GM19240 (cell line): Measurements from ENCODE around the gene TSPAN15.

Experiments used
- DNase-seq: peaks from one replicate; pipeline ENCODE4 v3.0.0; 2011; ENCODE audit warnings: low spot score; ENCODE audit not compliant: insufficient read length

TSPAN15 gene

DNA sequence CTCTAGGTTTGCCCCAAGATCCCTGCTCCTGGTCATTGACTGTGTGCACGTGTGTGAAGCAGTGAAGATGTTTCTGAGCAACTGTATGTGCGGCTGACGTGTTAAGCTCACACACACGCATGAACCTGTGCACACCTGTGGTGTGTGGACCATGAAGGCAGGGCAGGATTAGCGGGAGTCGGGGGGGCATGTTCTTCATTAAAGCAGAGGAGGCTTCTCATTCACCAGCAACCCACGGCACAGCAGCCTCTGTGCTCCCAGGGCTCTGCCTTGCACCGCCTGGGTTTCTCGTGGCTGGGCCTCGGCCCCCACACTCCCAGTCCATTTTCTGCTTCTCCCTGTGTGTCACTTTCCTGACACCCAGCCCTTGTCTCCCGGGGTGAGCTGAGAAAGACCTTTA is 33.7 kb upstream of the TSPAN15 start:
- no peak for DNase-seq

DNA sequence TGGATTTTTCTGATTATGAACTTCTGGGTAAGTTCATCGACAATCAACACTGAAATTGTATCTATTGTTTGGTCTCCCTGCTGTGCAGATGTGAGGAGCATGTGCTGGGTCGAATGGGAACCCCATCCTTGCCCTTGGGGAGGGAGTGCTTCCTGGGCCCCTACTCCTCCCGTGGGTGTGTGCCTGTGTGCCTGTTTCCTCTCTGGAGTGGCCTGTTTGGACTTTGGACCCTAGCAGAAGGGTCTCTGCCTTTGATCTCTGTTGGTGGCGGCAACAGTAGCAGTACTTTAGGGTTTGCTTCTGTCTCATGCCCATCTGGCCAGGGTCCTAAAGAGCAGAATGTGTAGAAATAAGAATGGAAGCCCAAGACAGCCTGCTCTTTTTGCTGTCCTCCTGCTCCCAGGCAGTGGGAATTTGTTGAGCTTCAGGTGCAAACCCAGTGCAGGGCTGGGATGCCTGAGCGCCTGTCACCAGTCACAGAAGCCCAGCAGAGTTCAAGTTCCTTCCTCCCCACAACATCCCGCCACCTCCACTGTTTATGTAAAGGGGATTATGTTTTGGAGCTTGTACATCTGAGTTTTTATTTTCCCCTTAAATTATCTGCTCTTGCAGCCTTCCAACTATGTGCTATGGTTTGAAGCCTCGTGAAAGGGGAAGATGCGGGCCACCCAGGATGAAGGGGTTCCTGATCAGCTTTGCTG is 33.1 kb upstream of the TSPAN15 start:
- DNase-seq = no peak

DNA sequence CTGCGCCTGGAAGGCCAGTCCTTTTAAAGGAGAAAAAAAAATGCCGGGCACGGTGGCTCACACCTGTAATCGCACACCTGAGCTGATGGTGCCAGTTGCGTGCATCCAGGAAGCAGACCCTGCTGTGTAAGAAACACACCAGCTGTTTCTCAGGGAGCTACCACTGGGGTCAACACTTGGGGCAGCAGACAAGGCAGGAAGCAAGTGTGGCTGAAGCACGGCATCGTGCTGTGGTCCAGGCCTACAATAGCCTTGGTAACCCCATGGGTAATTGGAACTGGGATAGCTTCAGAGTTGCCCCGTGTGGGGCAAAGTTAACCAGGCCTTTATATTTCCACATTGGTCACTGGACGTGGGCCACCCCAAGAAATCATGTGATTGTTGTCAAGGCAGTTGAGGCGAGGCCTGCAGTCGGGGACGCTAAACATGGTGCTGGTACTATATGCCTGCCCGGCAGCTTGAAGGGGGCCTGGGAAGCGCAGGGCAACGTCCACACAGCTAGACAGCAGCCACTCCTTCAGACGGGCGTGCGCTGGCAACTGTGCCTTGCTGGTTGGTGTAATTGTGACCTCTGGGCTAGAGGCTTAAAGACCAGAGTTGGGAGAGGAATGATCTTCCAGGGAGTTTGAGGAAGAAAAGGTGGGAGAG is 32.0 kb upstream of the TSPAN15 start:
- no peak for DNase-seq

DNA sequence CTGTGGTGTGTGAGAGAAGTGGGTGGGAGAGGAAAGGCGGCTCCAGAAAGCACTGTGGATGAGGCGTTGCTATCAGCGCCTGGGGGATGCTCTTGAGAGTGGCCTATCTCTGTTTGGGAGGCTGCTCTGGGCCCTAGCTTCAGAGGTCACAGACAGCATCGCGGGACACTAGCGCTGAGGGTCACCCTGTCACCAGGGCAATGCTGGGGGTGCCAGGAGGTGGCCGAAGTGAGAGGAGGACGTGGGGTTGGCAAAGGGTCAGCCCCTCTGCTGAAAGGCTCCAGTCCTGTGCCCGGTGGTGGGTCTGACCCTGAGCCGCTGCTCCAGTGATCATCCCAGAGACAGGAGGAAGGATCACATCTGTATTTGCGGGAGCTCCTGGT is 31.5 kb upstream of the TSPAN15 start:
- DNase-seq = no peak

DNA sequence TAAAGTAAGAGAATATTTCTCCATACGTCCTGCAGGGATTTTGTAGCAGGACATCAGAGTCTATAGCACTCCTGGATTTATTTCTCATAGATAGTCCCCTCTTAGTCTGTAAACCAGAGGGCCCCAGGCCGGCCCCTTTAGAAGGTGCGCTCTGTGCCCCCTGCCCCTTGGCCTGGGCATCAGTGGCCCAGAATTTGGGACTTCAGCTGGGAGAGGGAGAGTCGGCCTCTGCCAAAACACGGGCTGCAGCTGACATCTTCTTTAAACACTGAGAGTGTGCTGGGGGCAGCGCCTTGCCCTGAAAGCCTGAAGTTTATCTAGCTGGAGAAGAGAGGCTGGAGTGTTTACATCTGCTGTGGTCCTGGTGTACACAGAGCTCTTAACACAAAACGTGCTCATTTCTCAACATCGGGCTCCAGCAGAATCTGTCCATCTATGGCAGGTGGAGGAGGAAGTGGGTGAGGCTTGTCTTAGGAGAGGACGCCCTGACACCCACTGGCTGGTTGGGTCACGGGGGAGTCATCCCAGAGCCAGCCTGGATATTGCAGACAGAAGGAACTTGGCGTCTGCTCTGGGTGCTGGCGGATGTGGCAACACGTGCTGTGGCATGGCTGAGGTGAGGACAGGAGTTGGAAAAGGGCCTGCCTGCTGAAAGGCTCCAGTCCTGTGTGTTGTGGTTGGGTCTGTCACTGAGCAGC is 29.5 kb upstream of the TSPAN15 start:
- DNase-seq = no peak

DNA sequence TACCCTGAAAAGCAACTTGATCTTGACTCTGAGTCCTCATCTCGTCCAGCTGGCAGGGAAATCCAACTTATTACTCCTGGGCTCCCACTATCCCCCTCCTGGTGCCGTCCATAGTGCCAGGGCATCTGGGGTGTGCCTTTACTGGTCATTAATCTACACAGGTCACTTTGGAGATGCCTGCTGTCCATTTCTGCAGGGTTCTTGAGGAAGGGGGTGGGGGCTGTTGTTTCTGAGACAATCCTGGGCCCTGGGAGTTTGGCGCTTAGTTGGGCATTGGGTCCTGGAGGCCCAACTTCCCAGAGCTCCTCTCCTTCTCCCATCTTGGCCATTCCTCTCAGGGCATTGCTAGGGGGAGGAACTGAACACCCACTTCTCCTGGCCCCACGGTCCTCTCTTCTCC is 28.6 kb upstream of the TSPAN15 start:
- no peak for DNase-seq

DNA sequence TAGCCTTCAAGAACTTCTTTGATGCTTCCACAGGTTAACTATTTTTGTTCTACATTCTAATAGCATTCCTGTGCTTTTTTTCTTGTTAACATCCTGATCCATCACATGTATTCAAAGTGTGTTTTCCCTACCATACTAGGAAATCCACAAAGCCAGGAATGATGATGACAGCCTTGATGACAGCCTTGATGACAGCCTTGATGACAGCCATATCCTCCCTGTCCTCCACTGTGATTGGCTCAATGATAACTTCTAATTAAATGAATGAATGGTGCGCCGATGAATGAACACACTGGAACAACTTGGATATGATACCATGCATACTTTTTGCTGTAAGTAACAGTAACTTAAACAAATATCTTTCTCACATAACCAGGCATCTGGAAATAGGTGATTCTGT is 26.2 kb upstream of the TSPAN15 start:
- no peak for DNase-seq

DNA sequence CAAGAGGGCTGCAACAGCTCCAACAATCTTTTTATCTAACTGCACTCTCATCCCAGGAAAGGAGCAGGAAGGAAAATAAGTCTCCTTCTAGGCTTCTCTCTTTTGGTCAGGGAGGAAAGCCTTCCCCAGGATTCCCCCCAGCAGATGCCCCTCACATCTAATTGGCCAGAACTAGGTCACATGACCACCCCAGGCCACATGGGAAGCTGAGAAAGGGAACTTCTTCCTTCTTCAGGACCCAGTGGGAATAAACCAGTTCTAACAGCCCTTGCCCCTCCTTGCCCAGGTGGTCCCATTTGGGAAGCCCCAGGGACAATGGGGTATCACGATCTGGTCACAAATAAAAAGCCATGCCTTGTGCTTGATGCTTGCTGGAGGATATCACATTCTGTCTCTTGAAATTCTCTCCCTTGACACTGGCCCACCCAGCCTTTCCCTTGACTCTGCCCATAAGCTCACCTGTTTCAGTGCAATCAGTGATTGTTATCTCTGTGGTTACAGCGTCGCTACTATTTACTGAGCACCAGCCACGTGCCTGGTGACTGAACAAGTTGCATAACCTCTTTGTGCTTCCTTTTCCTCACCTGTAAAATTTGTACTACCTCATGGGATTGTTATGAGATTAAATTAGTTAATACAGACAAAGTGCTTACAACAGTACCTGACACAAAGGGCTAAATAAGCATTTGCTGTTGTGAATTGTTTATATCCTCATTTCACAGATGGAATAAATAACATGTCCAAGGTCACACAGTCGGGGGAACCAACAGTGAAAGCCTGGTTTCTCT is 25.6 kb upstream of the TSPAN15 start:
- DNase-seq = no peak

DNA sequence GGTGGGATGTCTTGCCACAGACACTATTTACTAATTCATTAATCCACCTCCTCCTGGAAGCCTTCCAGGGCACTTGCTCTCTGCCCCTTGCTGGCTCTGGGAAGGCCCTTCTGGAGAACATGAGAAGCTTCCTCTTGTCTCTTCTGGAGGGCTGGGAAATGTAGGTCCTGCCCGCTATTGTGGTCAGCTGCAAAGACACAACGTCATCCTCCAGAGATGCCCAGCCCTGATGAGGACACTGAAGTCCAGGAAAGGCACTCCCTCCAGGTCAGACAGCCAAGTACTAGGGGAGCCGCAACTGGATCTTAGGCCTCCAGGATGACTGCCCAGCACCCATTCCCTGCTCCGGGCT is 24.9 kb upstream of the TSPAN15 start:
- no peak for DNase-seq

DNA sequence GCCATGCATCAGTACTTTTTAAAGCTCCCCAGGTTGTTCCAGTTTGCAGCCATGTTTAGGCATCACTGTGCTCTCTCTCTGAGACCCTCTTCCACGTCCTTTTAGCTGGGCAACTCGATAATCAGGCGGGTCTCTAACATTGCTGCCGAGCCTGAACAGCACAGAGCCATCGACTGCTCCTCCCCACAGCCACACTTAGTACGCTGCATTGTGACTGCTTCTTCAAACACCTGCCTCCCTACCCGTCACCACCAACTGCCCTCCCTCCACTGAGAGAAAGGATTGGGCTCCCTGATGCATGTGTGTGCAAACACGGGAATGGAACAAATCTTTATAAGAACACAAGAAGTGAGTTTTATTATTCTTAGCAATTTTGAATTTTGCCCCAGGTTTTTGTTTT is 23.1 kb upstream of the TSPAN15 start:
- DNase-seq = no peak

DNA sequence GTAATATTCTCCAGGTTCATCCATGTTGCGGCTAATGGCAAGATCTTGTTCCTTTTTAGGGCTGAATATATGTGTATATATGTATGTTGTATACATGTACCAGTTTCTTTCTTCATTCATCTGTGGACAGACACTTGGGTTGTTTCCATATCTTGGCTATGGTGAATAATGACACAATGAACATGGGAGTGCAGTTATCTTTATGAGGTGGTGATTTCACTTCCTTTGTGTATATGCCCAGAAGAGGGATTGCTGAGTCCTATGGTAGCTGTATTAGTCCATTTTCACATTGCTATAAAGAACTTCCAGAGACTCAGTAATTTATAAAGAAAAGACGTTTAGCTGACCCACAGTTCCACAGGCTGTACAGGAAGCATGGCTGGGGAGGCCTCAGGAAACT is 17.1 kb upstream of the TSPAN15 start:
- DNase-seq = no peak

DNA sequence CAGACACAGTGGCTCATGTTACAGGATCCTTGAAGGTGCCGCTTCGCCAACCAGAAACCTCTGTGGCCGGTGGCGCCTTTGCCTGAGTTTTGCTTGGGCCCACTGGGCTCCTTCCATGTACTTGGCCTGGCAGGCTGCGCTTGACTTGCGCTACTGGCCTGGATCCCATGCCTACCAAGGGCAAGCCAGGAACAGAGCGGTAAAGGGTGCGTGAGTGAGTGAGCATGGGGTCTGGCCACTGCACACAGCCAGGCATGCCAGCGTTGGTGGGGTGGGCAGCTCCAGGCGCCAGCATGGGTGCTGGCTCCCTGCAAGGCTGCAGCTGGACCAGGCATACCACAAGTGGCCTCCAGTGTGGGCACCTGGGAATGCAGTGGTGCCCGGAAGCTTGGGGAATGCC is 16.3 kb upstream of the TSPAN15 start:
- no peak for DNase-seq

DNA sequence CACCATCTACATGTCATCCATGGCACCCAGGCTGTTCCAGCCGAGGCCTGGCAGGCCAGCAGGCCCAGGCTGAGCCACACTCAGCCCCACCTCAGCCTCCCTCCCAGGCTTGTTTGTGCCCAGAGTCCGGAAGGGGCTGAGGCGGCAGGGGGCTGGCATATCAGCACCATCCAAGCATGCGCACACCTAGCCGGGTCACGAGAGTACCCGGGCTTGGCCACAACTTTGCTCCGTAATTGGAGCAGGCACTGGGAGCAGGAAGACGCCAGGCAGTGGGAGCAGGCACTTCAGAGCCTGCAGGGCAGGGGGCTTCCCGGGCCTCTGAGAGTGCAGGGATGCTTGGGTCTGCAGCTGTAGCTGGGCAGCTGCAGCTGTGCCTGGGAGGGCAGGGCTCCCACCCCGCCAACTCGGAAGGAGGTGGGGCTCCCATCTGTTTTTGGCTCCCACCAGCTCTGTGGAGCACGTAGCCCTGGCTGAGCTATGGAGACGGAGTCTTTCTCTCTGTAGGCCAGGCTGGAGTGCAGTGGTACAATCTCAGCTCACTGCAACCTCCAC is 15.2 kb upstream of the TSPAN15 start:
- DNase-seq = no peak

DNA sequence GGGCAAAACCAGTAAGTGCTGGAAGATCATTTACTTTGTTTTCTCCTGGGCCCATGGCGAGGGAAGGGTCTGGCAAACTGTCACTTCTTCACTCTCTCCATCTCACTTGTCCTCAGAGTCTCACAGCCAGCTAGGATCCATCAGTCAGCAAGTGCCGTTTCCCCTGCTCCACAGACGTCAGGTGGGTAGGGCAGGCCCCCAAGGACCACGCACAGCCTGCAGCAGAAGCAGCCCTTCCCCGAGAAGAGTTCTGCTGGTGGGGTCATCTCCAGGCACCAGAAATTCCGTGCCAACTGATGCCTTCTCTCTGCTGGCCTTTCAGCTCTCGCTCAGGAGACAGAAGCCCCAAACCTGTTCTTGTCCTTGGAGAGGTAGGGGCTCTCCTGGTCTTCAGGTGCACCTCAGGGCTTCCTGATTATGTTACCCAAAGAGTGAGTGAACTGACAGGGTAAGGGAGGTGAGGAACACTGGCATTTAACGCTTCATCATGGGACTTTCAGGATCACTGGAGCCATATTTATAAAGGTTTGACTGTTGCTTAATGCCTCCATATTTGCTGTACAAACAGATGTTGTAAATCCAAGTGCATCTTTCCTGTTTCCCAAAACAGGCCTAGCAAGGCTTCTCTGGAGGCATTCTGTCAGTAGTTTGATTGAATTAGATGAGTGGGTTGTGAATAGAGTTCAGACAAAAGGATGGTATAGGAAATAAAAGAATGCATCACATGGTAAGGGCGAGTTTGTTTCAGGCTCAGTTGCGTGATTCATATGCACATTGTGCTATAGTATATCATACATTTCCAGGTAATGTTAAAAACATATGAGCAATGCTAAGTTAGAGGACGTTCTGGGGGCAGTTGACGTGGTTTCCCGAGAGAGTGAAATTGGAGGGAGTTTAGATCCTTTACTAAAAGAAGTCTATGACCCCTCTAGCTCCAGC is 13.7 kb upstream of the TSPAN15 start:
- DNase-seq = no peak

DNA sequence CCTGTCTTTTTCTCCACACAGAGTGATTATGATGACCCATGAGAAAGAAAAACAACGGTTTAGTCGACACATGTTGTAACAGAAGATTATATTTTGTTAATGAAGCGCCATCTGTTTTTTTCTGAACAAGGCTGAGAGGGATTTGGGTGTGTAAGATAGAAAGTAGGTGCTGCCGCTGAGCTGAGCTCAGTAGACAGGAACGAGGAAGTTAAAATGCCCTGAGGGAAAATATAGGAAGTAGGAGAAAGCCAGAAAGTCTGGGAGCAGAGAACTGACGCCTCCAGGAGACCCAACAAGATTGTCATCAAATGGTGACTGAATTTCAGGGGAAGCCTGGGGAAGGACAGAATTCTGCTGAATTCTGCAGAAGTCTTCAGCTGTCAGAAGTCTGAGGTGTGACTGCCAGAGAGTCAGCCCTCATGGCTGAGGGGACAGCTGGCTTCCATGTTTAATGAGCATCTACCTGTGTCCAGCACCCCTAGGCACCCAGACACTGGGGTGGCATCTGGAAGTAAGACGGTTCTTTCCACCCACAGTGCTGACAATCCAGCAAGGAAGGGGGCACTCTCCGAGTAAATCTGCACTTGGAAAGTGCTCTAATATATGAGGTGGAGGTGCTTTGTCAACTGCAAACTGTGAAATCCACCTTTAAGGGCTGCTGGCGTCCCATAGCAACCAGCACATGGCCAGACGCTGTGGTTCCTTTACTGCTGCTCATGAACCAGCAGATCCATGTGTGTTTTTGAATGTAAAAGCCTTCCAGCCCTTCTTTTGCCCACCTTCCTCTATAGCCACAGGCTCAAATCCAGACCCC is 12.5 kb upstream of the TSPAN15 start:
- DNase-seq = no peak

DNA sequence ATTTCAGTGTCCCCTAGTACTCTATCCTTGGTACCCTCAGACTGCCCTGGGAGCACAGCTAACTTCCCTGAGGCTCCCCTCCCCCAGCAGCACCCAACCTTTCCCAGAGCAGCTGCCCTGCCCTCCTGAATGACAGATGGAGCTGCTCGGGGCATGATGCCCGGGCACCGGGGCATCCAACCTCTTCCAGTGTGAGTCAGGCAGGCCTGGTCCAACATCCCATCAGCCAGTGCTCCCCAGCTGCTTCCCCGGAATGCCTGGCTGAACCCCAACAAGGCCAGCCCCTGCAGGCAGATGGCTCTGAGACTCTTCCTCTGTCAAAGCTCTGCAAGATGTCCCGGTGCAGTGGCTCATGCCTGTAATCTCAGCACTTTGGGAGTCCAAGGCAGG is 11.9 kb upstream of the TSPAN15 start:
- DNase-seq = no peak

DNA sequence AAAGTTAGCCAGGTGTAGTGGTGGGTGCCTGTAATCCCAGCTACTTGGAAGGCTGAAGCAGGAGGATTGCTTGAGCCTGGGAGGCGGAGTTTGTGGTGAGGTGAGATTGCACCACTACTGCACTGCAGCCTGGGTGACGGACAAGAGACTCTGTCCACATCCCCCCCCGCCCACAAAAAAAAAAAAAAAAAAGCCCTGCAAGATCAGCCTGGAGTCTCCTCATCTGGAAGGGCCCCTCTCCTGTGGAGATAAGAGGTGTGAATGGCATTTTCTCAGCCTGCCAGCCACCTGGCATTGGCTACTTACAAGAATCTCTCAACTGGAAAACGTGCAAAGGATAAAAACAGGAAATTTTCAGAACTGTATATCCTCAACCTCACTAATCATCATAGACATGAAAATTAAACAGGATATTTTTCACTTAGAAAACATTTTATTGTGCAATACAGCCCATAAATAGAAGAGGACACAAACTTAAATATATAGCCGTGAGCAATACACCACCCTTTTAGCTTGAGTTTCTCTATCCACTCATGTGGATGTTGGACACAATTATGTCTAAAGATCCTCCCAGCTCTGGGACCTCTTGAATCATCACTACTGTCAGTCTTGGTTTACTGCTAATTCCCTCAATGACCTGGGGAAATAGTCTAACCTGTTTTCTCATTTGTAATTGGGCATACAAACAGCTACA is 11.3 kb upstream of the TSPAN15 start:
- DNase-seq = no peak

DNA sequence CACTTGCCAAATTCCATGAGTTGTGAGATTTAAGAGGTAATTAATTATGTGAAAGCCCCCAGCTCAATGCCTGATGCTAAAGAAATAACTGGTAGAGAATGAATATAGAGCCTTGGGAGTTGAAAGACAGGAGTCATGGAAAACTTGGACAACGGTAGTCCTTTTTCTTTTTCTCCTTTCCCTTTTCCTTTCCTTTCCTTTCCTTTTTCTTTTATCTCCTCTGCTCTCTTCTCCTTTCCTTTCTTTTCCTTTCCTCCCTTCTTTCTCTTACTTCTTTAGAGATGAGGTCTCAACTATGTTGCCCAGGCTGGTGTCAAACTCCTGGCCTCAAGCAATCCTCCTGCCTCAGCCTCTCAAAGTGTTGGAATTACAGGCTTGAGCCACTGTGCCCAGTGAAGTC is 7.9 kb upstream of the TSPAN15 start:
- no peak for DNase-seq

DNA sequence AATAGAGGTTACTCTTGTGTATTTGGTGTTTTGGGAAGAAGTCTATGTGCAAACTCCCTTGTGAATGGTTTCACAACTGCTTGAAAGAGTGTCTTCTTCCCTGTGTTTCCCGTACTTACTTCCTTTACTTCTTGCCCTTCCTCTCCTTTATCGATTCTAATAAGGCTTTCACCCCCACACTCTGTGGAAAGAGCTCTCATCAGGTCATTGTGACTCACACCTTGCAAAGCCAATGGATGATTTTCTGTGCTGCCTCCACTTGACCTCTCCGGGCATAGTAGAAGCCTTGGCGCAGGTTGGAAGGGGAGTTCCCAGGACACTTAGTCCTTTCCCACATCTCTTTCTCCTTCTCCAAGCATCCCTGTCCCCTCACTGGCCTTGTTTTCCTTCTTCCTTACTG is 6.2 kb upstream of the TSPAN15 start:
- DNase-seq = no peak
